K562 (cell line): ENCODE results near the gene PPP1R37. TPM values are rescaled to one million over a fixed set of nuclear protein-coding genes. Genes with fewer than 3 reads are reported as not detected.

Source experiments
- ATAC-seq: fragments of 200-7000 bp; cut with Tn5 transposase; 3 replicates; pipeline ENCODE4 v1.9.1; 2020; ENCODE audit warnings: moderate library complexity
- BruUV-seq: library from RNA; stranded (reverse); fragments of 400-500 nt; replicated peaks from 2 replicates; lab custom pipeline; 2021; lab: Mats Ljungman, UMichigan
- CTCF ChIA-PET: fragments of 300-600 bp; formaldehyde crosslinking; extraction: SDS; loops from one replicate; lab custom pipeline; 2021; ENCODE audit warnings: low intra/inter-chr PET ratio; lab: Yijun Ruan, JAX
- POLR2A ChIA-PET: fragments of 300-600, 350-650 bp; sonication (Branson Sonifier 250); formaldehyde crosslinking; extraction: SDS; loops from one replicate; lab custom pipeline; 2021; ENCODE audit warnings: antibody characterized with exemption, inconsistent platforms; lab: Yijun Ruan, JAX
- DNase-seq, 4 experiments: peaks; one replicate each; pipeline versions ENCODE4 v3.0.0 to v3.0.0-alpha.2; 2011 to 2018; ENCODE audit warnings: low spot score in 3 of 4, mixed read lengths in 3 of 4; ENCODE audit errors: extremely low read depth in 1 of 4
- FAIRE-seq: peaks from 2 replicates; lab custom pipeline; 2011; peaks lifted over from hg19 to GRCh38; lab: Jason Lieb, UNC
- H2AFZ ChIP-seq: 2 replicates; pipeline ENCODE4 v1.6.0; 2011; ENCODE audit warnings: low read depth, low read length, control low read depth, inconsistent platforms
- H3K27ac ChIP-seq: fragments of 200-600 bp; 3 replicates; pipeline ENCODE4 v1.8.0; 2011; ENCODE audit warnings: low read depth, mild to moderate bottlenecking, control low read depth, inconsistent platforms, low read length, moderate library complexity, mixed read lengths; ENCODE audit errors: extremely low read depth
- H3K27me3 ChIP-seq, 2 experiments: fragments of 300-600 bp in 1 of 2; 2 replicates in 1 of 2; 3 replicates in 1 of 2; pipeline versions ENCODE4 v1.6.0 to v1.8.0; 2011; ENCODE audit warnings: inconsistent platforms in 2 of 2, low read length in 2 of 2, mild to moderate bottlenecking in 1 of 2, mixed read lengths in 1 of 2, moderate library complexity in 1 of 2; ENCODE audit not compliant: control insufficient read depth in 2 of 2, insufficient read depth in 2 of 2
- H3K36me3 ChIP-seq: fragments of 300-600 bp; 3 replicates; pipeline ENCODE4 v1.8.0; 2011; ENCODE audit warnings: mild to moderate bottlenecking, low read length, inconsistent platforms; ENCODE audit not compliant: control insufficient read depth, insufficient read depth
- H3K4me1 ChIP-seq, 2 experiments: fragments of 200-600 bp in 1 of 2; replicated peaks in 1 of 2; 2 replicates in 1 of 2; 3 replicates in 1 of 2; pipeline versions ENCODE4 v1.5.1 to v1.8.0; 2011; ENCODE audit warnings: inconsistent platforms in 2 of 2, low read length in 2 of 2, mild to moderate bottlenecking in 1 of 2, mixed read lengths in 1 of 2, moderate library complexity in 1 of 2; ENCODE audit not compliant: control insufficient read depth in 2 of 2, insufficient read depth in 2 of 2
- H3K4me2 ChIP-seq: 2 replicates; pipeline ENCODE4 v1.6.1; 2011; ENCODE audit warnings: low read length, control low read depth, inconsistent platforms, mixed read lengths; ENCODE audit not compliant: insufficient read depth
- H3K4me3 ChIP-seq: fragments of 200-600 bp; sonication (generic), shearing (Covaris generic); 2 replicates; pipeline ENCODE4 v1.5.1; 2016; ENCODE audit warnings: control low read depth, inconsistent platforms
- H3K79me2 ChIP-seq: fragments of 200-600 bp; 3 replicates; pipeline ENCODE4 v1.8.0; 2011; ENCODE audit warnings: low read length, inconsistent platforms; ENCODE audit not compliant: control insufficient read depth, insufficient read depth
- H3K9ac ChIP-seq, 2 experiments: 2 replicates each; pipeline versions ENCODE4 v1.6.0 to v1.6.1; 2011; ENCODE audit warnings: low read depth in 2 of 2, low read length in 2 of 2, control low read depth in 1 of 2, inconsistent platforms in 1 of 2, mild to moderate bottlenecking in 1 of 2, mixed read lengths in 1 of 2; ENCODE audit not compliant: insufficient read depth in 1 of 2
- H3K9me1 ChIP-seq: one replicate; pipeline ENCODE4 v1.6.0; 2011; ENCODE audit warnings: inconsistent platforms, mild to moderate bottlenecking, low read length, moderate library complexity; ENCODE audit not compliant: control insufficient read depth, insufficient read depth
- H3K9me3 ChIP-seq: replicated peaks from 2 replicates; pipeline ENCODE4 v1.5.1; 2011; ENCODE audit warnings: low read depth, low read length, inconsistent platforms; ENCODE audit not compliant: control insufficient read depth, insufficient read depth
- H4K20me1 ChIP-seq: replicated peaks from 2 replicates; pipeline ENCODE4 v1.6.1; 2011; ENCODE audit warnings: low read length, inconsistent platforms, mixed read lengths; ENCODE audit not compliant: control insufficient read depth, insufficient read depth
- CAMTA2 ChIP-seq: fragments of 250-450 bp; sonication (Bioruptor Pico); conservative IDR thresholded peaks from 2 replicates; pipeline ENCODE4 v1.5.1; 2022
- CEBPB ChIP-seq: fragments of 450-650 bp; IDR thresholded peaks from 2 replicates; pipeline ENCODE4 v1.6.1; 2016; ENCODE audit warnings: missing genetic modification characterization, missing compliant biosample characterization
- E2F3 ChIP-seq: fragments of 250-450 bp; sonication (Bioruptor Pico); IDR thresholded peaks from 2 replicates; pipeline ENCODE4 v1.4.0; 2020; ENCODE audit warnings: mild to moderate bottlenecking
- ERF ChIP-seq: fragments of 450-650 bp; formaldehyde crosslinking; IDR thresholded peaks from 2 replicates; pipeline ENCODE4 v1.4.0; 2020; ENCODE audit warnings: mild to moderate bottlenecking, mixed read lengths
- ESRRA ChIP-seq: fragments of 450-650 bp; IDR thresholded peaks from 2 replicates; pipeline ENCODE4 v1.6.1; 2014; ENCODE audit warnings: low read depth, mild to moderate bottlenecking, moderate library complexity, borderline replicate concordance
- POLR3A ChIP-seq: IDR thresholded peaks from 2 replicates; pipeline ENCODE4 v1.6.1; 2011; ENCODE audit warnings: borderline replicate concordance, mild to moderate bottlenecking, moderate library complexity; ENCODE audit not compliant: insufficient read length, insufficient read depth; ENCODE audit errors: extremely low read depth
- RBM22 ChIP-seq: fragments of 200-400 bp; formaldehyde crosslinking; IDR thresholded peaks from 2 replicates; pipeline ENCODE4 v1.6.1; 2018; ENCODE audit warnings: low read length, low read depth; ENCODE audit not compliant: poor library complexity, severe bottlenecking
- RBM25 ChIP-seq: fragments of 200-400 bp; formaldehyde crosslinking; IDR thresholded peaks from 2 replicates; pipeline ENCODE4 v1.6.1; 2018; ENCODE audit warnings: low read length, low read depth, moderate library complexity; ENCODE audit not compliant: severe bottlenecking
- RBM34 ChIP-seq: fragments of 200-400 bp; formaldehyde crosslinking; IDR thresholded peaks from 2 replicates; pipeline ENCODE4 v1.6.1; 2018; ENCODE audit warnings: low read length, borderline replicate concordance; ENCODE audit not compliant: insufficient read depth
- SAFB ChIP-seq: fragments of 200-400 bp; formaldehyde crosslinking; IDR thresholded peaks from 2 replicates; pipeline ENCODE4 v1.6.1; 2017; ENCODE audit warnings: low read depth, low read length, borderline replicate concordance
- SMARCB1 ChIP-seq: IDR thresholded peaks from 2 replicates; pipeline ENCODE4 v1.6.1; 2011; ENCODE audit warnings: improper control_type of control experiment, low read depth; ENCODE audit not compliant: insufficient read length
- SRSF9 ChIP-seq: fragments of 200-400 bp; formaldehyde crosslinking; IDR thresholded peaks from 2 replicates; pipeline ENCODE4 v1.6.1; 2017; ENCODE audit warnings: low read depth, low read length, borderline replicate concordance
- TCF3 ChIP-seq: sonication (generic); formaldehyde crosslinking; IDR thresholded peaks from 2 replicates; pipeline ENCODE4 v1.4.0; 2020; ENCODE audit warnings: mild to moderate bottlenecking, missing genetic modification reagents
- ZNF253 ChIP-seq: fragments of 250-450 bp; sonication (Bioruptor Pico); conservative IDR thresholded peaks from 2 replicates; pipeline ENCODE4 v1.6.1; 2021; ENCODE audit warnings: mild to moderate bottlenecking
- ZNF445 ChIP-seq: fragments of 250-450 bp; sonication (Bioruptor Pico); IDR thresholded peaks from 2 replicates; pipeline ENCODE4 v1.4.0; 2020; ENCODE audit warnings: low read depth, mild to moderate bottlenecking, moderate library complexity
- WGBS: fragments of 100-300 bp; shearing (Covaris generic); methylation state at CpG from one replicate; pipeline ENCODE4 v1.1.6; 2016; ENCODE audit warnings: low coverage, mixed read lengths; ENCODE audit not compliant: insufficient coverage; ENCODE audit errors: missing lambda C conversion rate; 5-methylcytosine and 5-hydroxymethylcytosine counted together
- in situ Hi-C: fragments of 300-500 bp; cut with MboI; formaldehyde crosslinking; loops from 4 replicates; pipeline ENCODE4 v1.15.0; 2018; ENCODE audit warnings: inconsistent platforms, mixed read lengths
- intact Hi-C: fragments of 100-400 bp; cut with micrococcal nuclease; formaldehyde crosslinking; loops from 2 replicates; pipeline ENCODE4 v1.14.2; 2022
- polyA plus RNA-seq, 8 experiments: library from polyadenylated mRNA; depleted of rRNA in 4 of 8; stranded (reverse) in 5 of 8; unstranded in 3 of 8; fragments of >200 nt; fragmentation: Nextera tagmentation in 2 of 8; fragmentation: Illumina TruSeq in 1 of 8; extraction: Ambion mirVana in 2 of 8; extraction: Trizol in 1 of 8; gene quantifications; 2 replicates each; pipeline versions ENCODE4 v1.2.1 to v1.2.3, GENCODE V29; 2011 to 2014; ENCODE audit warnings: inconsistent platforms in 1 of 8, missing spikeins in 1 of 8
- total RNA-seq, 7 experiments: library from RNA; depleted of rRNA in 6 of 7; stranded (reverse); fragments of >200 nt in 6 of 7; fragmentation: Illumina TruSeq in 2 of 7; extraction: Trizol in 2 of 7; gene quantifications; 2 replicates each; pipeline versions ENCODE4 v1.2.1 to v1.2.3, GENCODE V29; 2011 to 2021; ENCODE audit warnings: low replicate concordance in 1 of 7
- TF ChIP-seq, protein P1 (sequence below): sonication (generic); formaldehyde crosslinking; IDR thresholded peaks from 2 replicates; pipeline ENCODE4 v1.8.0; 2022; ENCODE audit warnings: mild to moderate bottlenecking, missing genetic modification reagents
- TF ChIP-seq, protein P2 (sequence below), 3 experiments: fragments of 200-800 bp in 1 of 3; fragments of 250-450 bp in 1 of 3; fragments of 450-650 bp in 1 of 3; sonication (Bioruptor Pico) in 1 of 3; sonication (Bioruptor generic) in 1 of 3; formaldehyde crosslinking in 1 of 3; IDR thresholded peaks; 2 replicates each; pipeline versions ENCODE4 v1.6.1 to v1.8.0; 2016 to 2022; ENCODE audit warnings: mild to moderate bottlenecking in 2 of 3, missing genetic modification characterization in 2 of 3, missing compliant biosample characterization in 1 of 3, moderate library complexity in 1 of 3

PPP1R37 gene
- total and polyA plus RNA-seq, 9 of the 15 experiments (the other 6 are each of a cell fraction or from before 2014, with no cell fraction given): 0.04 to 20.3 (median 7.3) TPM

- TF ChIP-seq, protein P1, sequence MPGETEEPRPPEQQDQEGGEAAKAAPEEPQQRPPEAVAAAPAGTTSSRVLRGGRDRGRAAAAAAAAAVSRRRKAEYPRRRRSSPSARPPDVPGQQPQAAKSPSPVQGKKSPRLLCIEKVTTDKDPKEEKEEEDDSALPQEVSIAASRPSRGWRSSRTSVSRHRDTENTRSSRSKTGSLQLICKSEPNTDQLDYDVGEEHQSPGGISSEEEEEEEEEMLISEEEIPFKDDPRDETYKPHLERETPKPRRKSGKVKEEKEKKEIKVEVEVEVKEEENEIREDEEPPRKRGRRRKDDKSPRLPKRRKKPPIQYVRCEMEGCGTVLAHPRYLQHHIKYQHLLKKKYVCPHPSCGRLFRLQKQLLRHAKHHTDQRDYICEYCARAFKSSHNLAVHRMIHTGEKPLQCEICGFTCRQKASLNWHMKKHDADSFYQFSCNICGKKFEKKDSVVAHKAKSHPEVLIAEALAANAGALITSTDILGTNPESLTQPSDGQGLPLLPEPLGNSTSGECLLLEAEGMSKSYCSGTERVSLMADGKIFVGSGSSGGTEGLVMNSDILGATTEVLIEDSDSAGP (CRISPR knock-in tag): no peak
- TF ChIP-seq SAFB (no peak), RBM22 (no peak)
- TF ChIP-seq, protein P2, sequence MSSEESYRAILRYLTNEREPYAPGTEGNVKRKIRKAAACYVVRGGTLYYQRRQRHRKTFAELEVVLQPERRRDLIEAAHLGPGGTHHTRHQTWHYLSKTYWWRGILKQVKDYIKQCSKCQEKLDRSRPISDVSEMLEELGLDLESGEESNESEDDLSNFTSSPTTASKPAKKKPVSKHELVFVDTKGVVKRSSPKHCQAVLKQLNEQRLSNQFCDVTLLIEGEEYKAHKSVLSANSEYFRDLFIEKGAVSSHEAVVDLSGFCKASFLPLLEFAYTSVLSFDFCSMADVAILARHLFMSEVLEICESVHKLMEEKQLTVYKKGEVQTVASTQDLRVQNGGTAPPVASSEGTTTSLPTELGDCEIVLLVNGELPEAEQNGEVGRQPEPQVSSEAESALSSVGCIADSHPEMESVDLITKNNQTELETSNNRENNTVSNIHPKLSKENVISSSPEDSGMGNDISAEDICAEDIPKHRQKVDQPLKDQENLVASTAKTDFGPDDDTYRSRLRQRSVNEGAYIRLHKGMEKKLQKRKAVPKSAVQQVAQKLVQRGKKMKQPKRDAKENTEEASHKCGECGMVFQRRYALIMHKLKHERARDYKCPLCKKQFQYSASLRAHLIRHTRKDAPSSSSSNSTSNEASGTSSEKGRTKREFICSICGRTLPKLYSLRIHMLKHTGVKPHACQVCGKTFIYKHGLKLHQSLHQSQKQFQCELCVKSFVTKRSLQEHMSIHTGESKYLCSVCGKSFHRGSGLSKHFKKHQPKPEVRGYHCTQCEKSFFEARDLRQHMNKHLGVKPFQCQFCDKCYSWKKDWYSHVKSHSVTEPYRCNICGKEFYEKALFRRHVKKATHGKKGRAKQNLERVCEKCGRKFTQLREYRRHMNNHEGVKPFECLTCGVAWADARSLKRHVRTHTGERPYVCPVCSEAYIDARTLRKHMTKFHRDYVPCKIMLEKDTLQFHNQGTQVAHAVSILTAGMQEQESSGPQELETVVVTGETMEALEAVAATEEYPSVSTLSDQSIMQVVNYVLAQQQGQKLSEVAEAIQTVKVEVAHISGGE (CRISPR knock-in tag; IDR thresholded peaks at IDR 0.05): no peak
These were observed 9.5 kb downstream of the PPP1R37 start (continued) for GRCh38 chr19:45102481-45102880.

DNA sequence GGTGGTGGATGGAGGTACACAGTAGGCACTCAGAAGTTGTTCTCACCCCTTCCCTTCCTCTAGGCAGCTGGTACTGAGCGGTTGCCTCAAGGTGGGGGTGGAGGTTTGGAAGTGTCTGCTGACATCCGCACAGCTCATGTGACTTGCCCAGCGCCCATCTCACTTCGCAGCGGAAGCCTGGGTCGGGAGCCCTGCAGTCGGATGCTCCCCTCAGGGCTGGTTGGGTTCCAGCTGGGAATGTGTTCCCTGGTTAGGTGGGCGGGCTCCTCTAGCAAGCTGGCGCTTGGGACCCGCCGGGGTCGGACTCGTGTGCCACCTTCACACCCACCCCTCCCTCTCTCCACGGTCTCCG lies 10.2 kb downstream of the PPP1R37 start:
- Histone ChIP-seq H3K4me2 (no peak overlapping the region), H3K4me3 (no peak overlapping the region), H3K79me2 (peaks cover 87% of the 10 kb centered on the region), H3K36me3 (peaks cover 35% of the 10 kb centered on the region; the same call in 2 of the 3 replicates), H2AFZ (no peak overlapping the region), H3K9me1 (peaks cover 10% of the 10 kb centered on the region), H3K9me3 (no peaks in the 10 kb centered on the region), H4K20me1 (peaks cover 69% of the 10 kb centered on the region), H3K27ac (no peak overlapping the region), H3K27me3 (no peaks in the 10 kb centered on the region), H3K9ac (peak overlapping the region in 1 of 2 experiments; percentile 56; a peak in 1 of 4 replicates), H3K4me1 (peaks cover 15 to 37% of the 10 kb centered on the region in 2 experiments; a peak in 4 of 5 replicates)
- in situ Hi-C loops: no loop called here
- intact Hi-C loops: no loop called here
- ChIA-PET POLR2A (interaction anchor here (1.3 to 2.2 kb wide), 2 partner anchors 10 kb away, joined by 5 to 6 read pairs; partner anchors contain the start of gene PPP1R37), CTCF (no interaction called here)
- 90% methylated on average over 11 of the region's 15 CpGs for WGBS
- no peak for FAIRE-seq
- no TSS peak for BruUV-seq
- no peak for ATAC-seq
- DNase-seq: no peak
- no peak for TF ChIP-seq ZNF253 (CRISPR knock-in tag)
- TF ChIP-seq E2F3 (CRISPR knock-in tag): no peak
- TF ChIP-seq ESRRA: no peak
- TF ChIP-seq POLR3A: no peak
- no peak for TF ChIP-seq SMARCB1
- TF ChIP-seq RBM25: no peak
- no peak for TF ChIP-seq CEBPB (tag)
- TF ChIP-seq TCF3 (CRISPR knock-in tag): no peak
- no peak for TF ChIP-seq ERF (CRISPR knock-in tag)
- TF ChIP-seq RBM34: no peak
- TF ChIP-seq SRSF9: no peak
- TF ChIP-seq CAMTA2 (CRISPR knock-in tag): no peak
- TF ChIP-seq ZNF445 (CRISPR knock-in tag): no peak
